Testis (tissue), 2 donors: ENCODE measurements around the gene LOC101059915.

ENCODE experiments used
- DNase-seq: peaks from one replicate; pipeline ENCODE4 v3.0.0-alpha.2; 2019
- H3K27ac ChIP-seq, 2 donors: fragments of 200-600 bp; sonication (generic); one replicate each; pipeline ENCODE4 v1.5.1; 2019
- H3K27me3 ChIP-seq: fragments of 200-600 bp; sonication (generic); one replicate; pipeline ENCODE4 v1.5.1; 2019
- H3K36me3 ChIP-seq: fragments of 200-600 bp; sonication (generic); one replicate; pipeline ENCODE4 v1.5.1; 2017; ENCODE audit warnings: low read depth; ENCODE audit errors: missing control alignments
- H3K4me1 ChIP-seq: fragments of 200-600 bp; sonication (generic); one replicate; pipeline ENCODE4 v1.5.1; 2019
- H3K4me3 ChIP-seq, 2 donors: fragments of 200-600 bp; sonication (generic); one replicate each; pipeline ENCODE4 v1.5.1; 2017 to 2019
- H3K9me3 ChIP-seq: fragments of 200-600 bp; sonication (generic); one replicate; pipeline ENCODE4 v1.5.1; 2017
- CTCF ChIP-seq, 3 experiments: fragments of 450-650 bp in 2 of 3; fragments of 200-600 bp in 1 of 3; sonication (generic) in 1 of 3; IDR thresholded peaks; one replicate each; pipeline ENCODE4 v1.5.1; 2016 to 2019; ENCODE audit warnings: antibody characterized with exemption in 3 of 3, mild to moderate bottlenecking in 2 of 3, moderate library complexity in 1 of 3
- POLR2A ChIP-seq: fragments of 450-650 bp; IDR thresholded peaks from one replicate; pipeline ENCODE4 v1.6.1; 2017; ENCODE audit warnings: antibody characterized with exemption, mild to moderate bottlenecking, moderate library complexity
- WGBS, 2 donors: methylation state at CpG; one replicate each; pipeline ENCODE4 v1.1.5; 2018; 5-methylcytosine and 5-hydroxymethylcytosine counted together
- intact Hi-C: fragments of 100-400 bp; cut with DNase I; formaldehyde crosslinking; loops from one replicate; pipeline ENCODE4 v1.15.1; 2023; ENCODE audit warnings: low total_unique reads

The LOC101059915 gene

GRCh38 chrX:71622576-71623450 is 44.5 kb upstream of the LOC101059915 start:
- peak; percentile 76 for DNase-seq
- TF ChIP-seq POLR2A (no peak), CTCF (IDR thresholded peaks at IDR 0.05) (no peak)

GRCh38 chrX:71623714-71624113 is 43.6 kb upstream of the LOC101059915 start:
- H3K4me1 ChIP-seq, result peaks cover 5% of the 10 kb centered on the region
- no peaks in the 10 kb centered on the region for H3K27me3 ChIP-seq
- intact Hi-C loops, result no loop called here
- 73% methylated on average over 3 of the region's 3 CpGs; no CpG with 5 or more reads in 1 of the 2 donors for WGBS, 2 donors
- no peak overlapping the region for H3K27ac ChIP-seq
- H3K9me3 ChIP-seq, result no peaks in the 10 kb centered on the region
- TF ChIP-seq POLR2A (no peak), CTCF (IDR thresholded peaks at IDR 0.05) (no peak)
- H3K4me3 ChIP-seq, result no peak overlapping the region
- no peak for DNase-seq
- no peaks in the 10 kb centered on the region for H3K36me3 ChIP-seq

More at GRCh38 chrX:71622576-71623450, 44.5 kb upstream of the LOC101059915 start:
- H3K4me1 ChIP-seq, result peaks cover 5% of the 10 kb centered on the region
- intact Hi-C loops, result no loop called here
- H3K36me3 ChIP-seq, result no peaks in the 10 kb centered on the region
- 35 to 39% methylated on average over 5 to 11 of the region's 13 CpGs for WGBS, 2 donors
- H3K27me3 ChIP-seq, result no peaks in the 10 kb centered on the region
- peak overlapping the region; percentile 11 to 83 for H3K27ac ChIP-seq
- no peaks in the 10 kb centered on the region for H3K9me3 ChIP-seq
- H3K4me3 ChIP-seq, result no peak overlapping the region

- H3K4me1 ChIP-seq, result peaks cover 5% of the 10 kb centered on the region
- no peak overlapping the region for H3K4me3 ChIP-seq
- no peaks in the 10 kb centered on the region for H3K36me3 ChIP-seq
- intact Hi-C loops, result no loop called here
- H3K27ac ChIP-seq, result no peak overlapping the region
- 75 to 83% methylated on average over 5 of the region's 5 CpGs for WGBS, 2 donors
- no peaks in the 10 kb centered on the region for H3K9me3 ChIP-seq
- no peak for DNase-seq
- TF ChIP-seq POLR2A (no peak), CTCF (IDR thresholded peaks at IDR 0.05) (no peak)
- H3K27me3 ChIP-seq, result no peaks in the 10 kb centered on the region
These were observed 41.9 kb upstream of the LOC101059915 start for GRCh38 chrX:71625471-71625870.

- Histone ChIP-seq H3K9me3 (no peaks in the 10 kb centered on the region), H3K27ac (no peak overlapping the region), H3K36me3 (no peaks in the 10 kb centered on the region), H3K4me1 (peaks cover 5% of the 10 kb centered on the region), H3K4me3 (no peak overlapping the region), H3K27me3 (no peaks in the 10 kb centered on the region)
- DNase-seq, result no peak
- no peak for TF ChIP-seq CTCF (IDR thresholded peaks at IDR 0.05)
- TF ChIP-seq POLR2A, result no peak
- WGBS, 2 donors, result 85% methylated on average over 6 of the region's 6 CpGs; no CpG with 5 or more reads in 1 of the 2 donors
- intact Hi-C loops, result no loop called here
These were observed 40.8 kb upstream of the LOC101059915 start for GRCh38 chrX:71626576-71626975.
